ENCODE measurements around the gene SELPLG.

The SELPLG gene

GRCh38 chr12:108649126-108649525 lies 15.4 kb upstream of the SELPLG start:
- TF ChIP-seq CTCF (IDR thresholded peaks at IDR 0.05): no peak
- Histone ChIP-seq H3K4me1 (peaks cover 32% of the 10 kb centered on the region), H3K36me3 (ENCODE audit: control insufficient read depth, insufficient read depth, low read length) (no peaks in the 10 kb centered on the region)

GRCh38 chr12:108648371-108648770 lies 14.7 kb upstream of the SELPLG start:
- no peak overlapping the region for H3K9ac ChIP-seq
- H3K36me3 ChIP-seq (ENCODE audit: control insufficient read depth, insufficient read depth, low read length): no peaks in the 10 kb centered on the region
- no peak overlapping the region for H3K27ac ChIP-seq
- H3K9me3 ChIP-seq (ENCODE audit: control insufficient read depth, low read length): no peaks in the 10 kb centered on the region
- H2AFZ ChIP-seq: no peak overlapping the region
- no peaks in the 10 kb centered on the region for H3K27me3 ChIP-seq (ENCODE audit: control insufficient read depth, insufficient read depth, low read length)
- TF ChIP-seq CTCF (IDR thresholded peaks at IDR 0.05): no peak
- H3K4me2 ChIP-seq (ENCODE audit: low read length): no peak overlapping the region
- H3K4me1 ChIP-seq: peaks cover 32% of the 10 kb centered on the region
- H3K79me2 ChIP-seq: no peaks in the 10 kb centered on the region
- H3K4me3 ChIP-seq (ENCODE audit: low read depth, low read length): no peak overlapping the region

More at GRCh38 chr12:108649126-108649525, 15.4 kb upstream of the SELPLG start:
- no peak overlapping the region for H3K27ac ChIP-seq
- H2AFZ ChIP-seq: no peak overlapping the region
- no peaks in the 10 kb centered on the region for H3K79me2 ChIP-seq
- H3K4me2 ChIP-seq (ENCODE audit: low read length): no peak overlapping the region
- H3K9ac ChIP-seq: no peak overlapping the region
- H3K4me3 ChIP-seq (ENCODE audit: low read depth, low read length): no peak overlapping the region
- no peaks in the 10 kb centered on the region for H3K9me3 ChIP-seq (ENCODE audit: control insufficient read depth, low read length)
- no peaks in the 10 kb centered on the region for H3K27me3 ChIP-seq (ENCODE audit: control insufficient read depth, insufficient read depth, low read length)

GRCh38 chr12:108647585-108648287 lies 14.0 kb upstream of the SELPLG start:
- Histone ChIP-seq H3K4me1 (peaks cover 35% of the 10 kb centered on the region), H2AFZ (no peak overlapping the region), H3K9ac (no peak overlapping the region), H3K4me3 (ENCODE audit: low read depth, low read length) (no peak overlapping the region), H3K79me2 (no peaks in the 10 kb centered on the region), H3K9me3 (ENCODE audit: control insufficient read depth, low read length) (no peaks in the 10 kb centered on the region), H3K36me3 (ENCODE audit: control insufficient read depth, insufficient read depth, low read length) (no peaks in the 10 kb centered on the region), H3K4me2 (ENCODE audit: low read length) (peak overlapping the region; percentile 16), H3K27ac (peak overlapping the region; percentile 55), H3K27me3 (ENCODE audit: control insufficient read depth, insufficient read depth, low read length) (no peaks in the 10 kb centered on the region)
- TF ChIP-seq CTCF (IDR thresholded peaks at IDR 0.05): no peak

GRCh38 chr12:108646600-108647579 lies 13.2 kb upstream of the SELPLG start:
- H3K9me3 ChIP-seq (ENCODE audit: control insufficient read depth, low read length): no peaks in the 10 kb centered on the region
- H3K9ac ChIP-seq: no peak overlapping the region
- H3K4me1 ChIP-seq: peaks cover 35% of the 10 kb centered on the region
- H3K79me2 ChIP-seq: no peaks in the 10 kb centered on the region
- peak overlapping the region; percentile 55 for H3K27ac ChIP-seq
- H3K27me3 ChIP-seq (ENCODE audit: control insufficient read depth, insufficient read depth, low read length): no peaks in the 10 kb centered on the region
- no peak overlapping the region for H3K4me3 ChIP-seq (ENCODE audit: low read depth, low read length)
- H3K4me2 ChIP-seq (ENCODE audit: low read length): peak overlapping the region; percentile 27
- TF ChIP-seq CTCF (IDR thresholded peaks at IDR 0.05): no peak
- H3K36me3 ChIP-seq (ENCODE audit: control insufficient read depth, insufficient read depth, low read length): no peaks in the 10 kb centered on the region
- peak overlapping the region; percentile 35 for H2AFZ ChIP-seq
